HL-60/S4 (cell line): ENCODE results near the gene PHB1.

Experiments used
- in situ Hi-C: fragments of 300-500 bp; cut with MboI; formaldehyde crosslinking; loops from 2 replicates; pipeline ENCODE4 v1.14.3; 2022; ENCODE audit warnings: low sequenced_read_pairs

Gene PHB1

GRCh38 chr17:49414622-49415350, at the start of gene PHB1:
Gene PHB1 (minus strand): TSS chr17:49414882. CDS start chr17:49413264, 1,618 bp downstream.
- in situ Hi-C loops, result loop anchor here (25.0 kb wide), 1 partner anchor 273 kb away; the partner anchor contains the start of gene SPOP

GRCh38 chr17:49464049-49464448, 49.4 kb upstream of the PHB1 start:
- in situ Hi-C loops, result no loop called here

DNA sequence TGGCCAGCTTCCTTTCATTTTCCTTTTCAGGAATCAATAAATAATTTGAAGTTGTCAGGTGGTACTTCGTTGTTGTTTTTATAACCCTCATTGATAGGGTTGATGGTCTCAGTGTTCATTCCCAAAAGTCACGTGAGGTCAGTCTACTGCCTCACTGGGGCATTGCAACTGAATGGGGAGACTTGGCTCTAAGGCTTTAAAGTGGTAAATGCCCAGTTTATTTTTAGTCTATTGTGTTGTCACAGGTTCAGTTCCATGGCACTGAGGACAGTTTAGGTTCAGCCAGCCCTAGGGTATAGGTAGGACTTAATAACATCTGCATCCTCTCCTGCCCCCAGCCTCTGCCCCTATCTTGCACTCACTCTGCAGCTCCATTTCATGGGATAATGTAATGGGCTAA, 46.9 kb upstream of the PHB1 start:
- in situ Hi-C loops, result no loop called here

GRCh38 chr17:49460401-49460800, 45.7 kb upstream of the PHB1 start:
- in situ Hi-C loops, result no loop called here

DNA sequence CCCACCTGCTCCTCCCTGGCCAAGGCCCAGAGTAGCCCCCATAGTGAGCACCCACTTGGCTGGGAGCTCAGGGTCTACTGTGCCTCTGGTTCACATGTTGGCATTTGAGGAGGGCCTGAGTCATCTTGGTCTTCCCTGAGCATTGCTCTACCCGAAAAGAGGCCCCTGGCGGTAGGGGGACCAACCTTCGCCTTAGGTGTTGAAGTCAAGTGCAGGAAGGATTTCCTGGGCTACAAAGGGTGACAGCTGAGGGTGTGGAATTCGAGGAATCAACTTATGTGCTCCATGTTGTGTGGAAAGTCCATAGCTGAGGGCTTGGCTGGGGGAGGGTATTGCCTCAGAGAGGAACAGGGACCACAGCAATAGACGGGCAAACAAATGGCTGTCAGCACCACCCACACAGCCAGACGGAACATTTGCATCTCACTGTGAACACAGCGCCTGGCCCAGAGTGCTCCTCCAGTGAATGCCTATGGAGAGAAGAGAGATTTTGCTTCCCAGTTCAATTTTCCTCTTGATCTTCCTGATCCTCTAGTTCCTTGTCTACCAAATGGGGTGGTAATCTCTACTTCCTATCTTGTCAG, 44.8 kb upstream of the PHB1 start:
- in situ Hi-C loops, result no loop called here

GRCh38 chr17:49457564-49458535, 43.2 kb upstream of the PHB1 start:
- in situ Hi-C loops, result no loop called here

DNA sequence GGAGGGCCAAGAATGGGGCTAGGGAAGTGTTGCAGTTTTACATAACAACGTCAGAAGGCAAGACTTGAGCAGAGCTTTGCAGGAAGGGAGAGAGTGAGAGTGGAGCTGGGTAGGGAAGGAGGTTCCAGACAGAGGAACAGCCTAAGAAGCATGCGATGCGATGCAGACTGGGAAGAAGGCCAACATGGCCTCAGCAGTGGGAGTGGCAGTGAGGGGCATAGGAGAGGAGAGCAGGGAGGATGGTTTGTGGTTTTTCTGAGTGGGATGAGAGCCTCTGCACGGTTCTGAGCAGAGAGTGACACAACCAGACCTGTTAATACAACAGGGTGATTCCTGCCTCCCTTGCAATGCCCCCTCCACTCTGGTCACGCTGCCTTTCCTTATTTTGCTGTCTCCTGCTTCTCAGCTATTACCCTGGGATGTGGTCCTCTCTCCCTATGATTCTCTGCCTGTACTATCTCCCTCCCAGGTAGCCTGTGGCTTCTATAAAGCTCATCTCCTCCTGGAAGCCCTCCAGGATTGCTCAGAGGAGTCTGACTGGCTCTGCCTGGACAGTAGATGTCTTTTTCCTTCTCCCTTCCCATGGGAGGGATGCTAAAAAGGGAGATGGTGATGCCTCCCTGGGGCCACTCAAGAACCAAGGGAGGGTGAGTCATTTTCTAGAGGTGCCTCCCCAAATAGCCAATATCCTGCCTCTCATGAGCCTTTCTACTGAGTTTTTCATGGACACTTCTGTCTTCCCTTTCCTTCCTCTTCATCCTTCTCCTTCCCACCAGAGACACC, 41.7 kb upstream of the PHB1 start:
- in situ Hi-C loops, result no loop called here

- in situ Hi-C loops, result no loop called here
These were observed 40.7 kb upstream of the PHB1 start for GRCh38 chr17:49455272-49455861.

GRCh38 chr17:49454050-49454449, 39.4 kb upstream of the PHB1 start:
- in situ Hi-C loops, result no loop called here

- in situ Hi-C loops, result no loop called here
These were observed 38.0 kb upstream of the PHB1 start for GRCh38 chr17:49452661-49453060.

GRCh38 chr17:49452201-49452600, 37.5 kb upstream of the PHB1 start:
- in situ Hi-C loops, result no loop called here

DNA sequence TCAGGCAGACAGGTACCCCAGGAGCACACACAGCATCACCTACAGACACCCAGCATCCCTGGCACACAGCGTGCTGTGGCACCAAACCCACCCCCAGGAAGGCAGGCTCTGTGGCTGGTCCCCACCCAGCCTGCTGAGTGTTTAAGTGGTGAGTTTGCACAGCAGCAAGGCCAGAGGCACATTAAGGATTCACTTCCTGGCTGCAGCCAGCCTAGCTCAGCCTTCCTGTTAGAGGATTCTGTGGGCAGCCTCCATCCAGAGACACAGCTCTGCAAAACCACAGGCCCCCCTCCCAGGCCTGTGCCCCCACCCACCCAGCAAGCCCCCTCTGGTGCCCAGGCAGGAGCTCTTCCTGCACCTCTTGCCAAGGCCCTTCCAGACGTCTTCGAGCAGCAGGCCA, 36.1 kb upstream of the PHB1 start:
- in situ Hi-C loops, result no loop called here

DNA sequence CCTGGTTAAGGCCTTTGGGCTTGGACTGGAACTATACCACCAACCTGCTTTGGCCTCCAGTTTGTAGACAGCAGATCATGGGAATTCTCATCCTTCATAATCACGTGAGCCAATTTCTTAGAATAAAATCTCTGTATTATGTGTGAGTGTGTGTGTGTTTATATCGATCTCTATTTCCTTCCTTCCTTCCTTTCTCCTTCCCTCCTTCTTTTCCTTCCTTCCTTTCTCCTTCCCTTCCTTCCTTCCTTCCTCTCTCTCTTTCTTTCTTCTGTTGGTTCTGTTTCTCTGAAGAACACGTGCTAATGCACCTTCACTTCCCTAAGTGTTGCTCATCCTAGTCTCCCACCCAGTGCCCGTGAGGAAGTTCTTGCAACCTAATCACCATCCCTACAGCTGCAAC, 35.5 kb upstream of the PHB1 start:
- in situ Hi-C loops, result no loop called here

DNA sequence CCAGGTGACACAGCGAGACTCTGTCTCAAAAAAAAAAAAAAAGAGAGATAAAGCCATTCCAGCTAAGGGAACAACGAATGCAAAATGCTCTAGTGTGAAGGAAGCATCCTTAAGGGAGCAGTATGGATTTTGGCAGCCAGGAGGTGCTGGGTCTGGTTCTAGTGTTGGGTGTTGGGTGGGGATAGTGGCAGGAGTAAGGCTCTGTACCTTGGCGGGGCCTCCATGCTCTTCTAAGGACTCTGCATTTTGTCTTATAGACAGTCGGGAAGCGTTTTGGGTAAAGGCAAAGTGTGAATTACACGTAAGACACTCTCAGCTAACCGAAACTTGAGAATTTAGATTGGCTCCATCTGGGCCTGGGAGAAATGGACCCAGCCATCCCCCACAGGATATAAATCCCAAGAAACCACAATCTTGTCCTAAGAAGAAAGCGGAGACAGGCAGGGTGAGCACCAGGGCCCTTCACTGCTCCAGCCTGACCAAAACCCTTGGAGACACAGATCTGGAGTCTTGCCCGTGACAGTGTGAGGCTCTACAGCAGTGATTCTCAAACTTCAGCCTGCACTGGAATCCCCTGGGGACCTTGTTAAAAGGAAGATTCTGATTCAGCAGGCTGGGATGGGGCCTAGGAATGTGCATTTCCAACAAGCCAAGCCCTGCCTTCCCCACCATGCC, 33.1 kb upstream of the PHB1 start:
- in situ Hi-C loops, result no loop called here

- in situ Hi-C loops, result no loop called here
These were observed 30.9 kb upstream of the PHB1 start for GRCh38 chr17:49445591-49445990.

- in situ Hi-C loops, result no loop called here
These were observed 29.7 kb upstream of the PHB1 start for GRCh38 chr17:49444384-49444783.

DNA sequence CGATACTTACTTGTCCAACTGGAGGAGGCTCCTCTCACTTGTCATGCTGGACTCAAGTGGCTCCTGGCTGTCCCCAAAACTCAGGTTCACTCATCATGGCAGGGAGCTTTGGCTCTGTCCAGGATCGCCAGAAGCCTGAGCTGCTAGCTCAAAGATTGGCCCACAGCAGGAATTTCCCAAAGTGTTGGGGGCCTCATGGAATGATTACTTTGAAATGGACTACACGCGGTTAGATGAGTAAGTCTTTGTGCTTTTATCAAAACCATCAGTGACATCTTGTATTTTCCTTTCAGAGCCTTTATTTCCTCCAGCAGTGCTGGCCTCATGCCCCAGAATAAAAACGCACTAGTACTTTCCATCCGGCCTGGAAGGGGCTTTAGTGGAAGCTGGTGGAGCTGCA, 29.2 kb upstream of the PHB1 start:
- in situ Hi-C loops, result no loop called here

GRCh38 chr17:49442041-49442440, 27.4 kb upstream of the PHB1 start:
- in situ Hi-C loops, result no loop called here

DNA sequence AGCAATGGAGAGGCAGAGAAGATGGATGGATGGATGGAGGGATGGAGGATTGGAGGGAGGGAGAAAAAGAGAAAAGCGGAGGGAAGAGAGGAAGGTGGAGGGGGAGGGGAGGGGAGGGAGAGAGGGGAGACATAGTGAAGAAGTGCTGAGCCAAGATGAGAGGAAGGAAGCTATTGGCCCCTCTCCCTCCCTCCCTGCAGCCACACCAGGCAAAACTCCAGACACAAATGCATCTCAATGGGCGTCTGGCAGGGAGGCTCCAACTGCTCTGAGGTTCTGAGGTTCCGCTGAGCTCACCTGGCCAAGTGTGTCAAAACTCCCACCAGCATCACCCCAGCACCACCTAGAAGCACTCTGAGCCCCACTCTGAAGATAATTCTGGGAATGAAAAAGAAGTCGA, 26.9 kb upstream of the PHB1 start:
- in situ Hi-C loops, result no loop called here

DNA sequence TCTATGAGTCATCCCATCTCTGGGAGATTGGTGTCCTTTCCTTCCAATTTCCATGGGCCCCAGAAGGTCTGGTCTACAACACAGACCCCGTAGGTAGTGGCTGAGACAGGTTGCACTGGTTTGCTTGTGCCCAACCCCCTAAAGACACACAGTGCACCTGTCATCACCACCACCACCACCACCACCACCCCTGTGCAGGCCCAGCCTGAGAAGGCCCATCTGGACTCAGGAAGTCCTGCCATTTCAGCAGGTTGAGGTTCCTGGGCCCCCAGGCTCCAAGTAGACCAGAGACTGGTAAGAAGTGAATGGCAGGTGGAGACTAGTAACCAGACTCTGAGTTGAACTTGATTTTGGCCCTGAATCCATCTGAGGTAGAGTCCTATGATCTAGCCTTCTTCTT, 25.9 kb upstream of the PHB1 start:
- in situ Hi-C loops, result no loop called here
